Measurements from ENCODE around the gene NARF.

Gene NARF

DNA sequence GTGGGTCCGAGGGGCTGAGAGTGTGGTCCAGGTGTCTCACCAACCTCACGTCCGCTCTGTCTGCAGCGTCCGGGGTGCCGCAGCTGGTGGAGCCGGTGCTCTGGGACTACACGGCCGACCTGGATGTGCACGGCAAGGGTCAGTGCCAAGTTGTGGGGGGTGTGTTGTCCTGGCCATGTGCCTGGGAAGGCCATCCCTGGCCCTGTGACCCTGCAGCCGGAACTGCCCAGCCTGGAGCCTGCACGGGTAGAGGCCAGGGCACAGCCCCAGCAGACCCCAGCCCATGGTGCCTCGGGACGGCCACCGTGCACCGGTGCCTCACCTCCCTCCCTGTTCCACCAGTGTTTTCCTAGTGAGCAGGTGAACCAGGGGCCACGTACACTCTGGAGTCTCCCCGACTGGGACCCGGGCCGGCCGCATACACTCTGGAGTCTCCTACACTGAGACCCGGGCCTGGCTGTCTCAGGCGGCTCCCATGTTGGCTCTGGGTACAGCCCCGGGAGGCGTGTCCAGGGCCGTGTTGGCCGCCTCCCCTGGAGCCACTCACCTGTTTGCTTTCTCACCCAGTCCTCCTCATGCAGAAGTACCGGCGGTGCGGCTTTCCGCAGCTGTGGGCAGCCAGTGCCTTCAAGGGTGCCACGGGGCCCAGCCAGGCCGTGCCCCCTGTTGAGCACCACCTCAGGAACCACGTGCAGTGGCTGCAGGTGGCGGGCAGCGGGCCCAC lies 21.8 kb upstream of the NARF start:
- Histone ChIP-seq H3K9ac (ENCODE audit: low read length) (no peak overlapping the region), H3K4me1 (ENCODE audit: control insufficient read depth, insufficient read depth, low read length) (no peaks in the 10 kb centered on the region), H3K36me3 (ENCODE audit: control insufficient read depth, insufficient read depth, low read length) (peaks cover under 1% of the 10 kb centered on the region), H3K9me3 (ENCODE audit: control insufficient read depth, low read length) (no peaks in the 10 kb centered on the region), H3K4me3 (ENCODE audit: low read length) (no peak overlapping the region), H3K27me3 (ENCODE audit: control insufficient read depth, insufficient read depth, low read length) (no peaks in the 10 kb centered on the region)

DNA sequence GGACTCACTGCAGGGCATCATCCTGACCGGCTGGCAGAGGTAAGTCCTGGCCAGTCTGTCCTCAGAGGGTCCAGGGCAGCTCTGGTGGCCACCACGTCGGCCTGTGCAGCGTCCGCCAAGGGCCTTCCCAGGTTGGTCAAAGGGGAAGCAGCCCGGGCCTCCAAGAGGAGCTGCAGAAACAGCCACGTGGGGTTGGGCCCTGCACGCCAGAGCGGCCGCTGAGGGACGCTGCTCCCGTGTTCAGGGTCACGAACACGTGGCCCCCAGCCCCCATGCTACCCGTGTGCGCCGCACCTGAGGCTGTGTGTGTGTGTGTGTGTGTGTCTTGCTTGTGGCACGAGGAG lies 21.2 kb upstream of the NARF start:
- H3K27me3 ChIP-seq (ENCODE audit: control insufficient read depth, insufficient read depth, low read length), result no peaks in the 10 kb centered on the region
- no peaks in the 10 kb centered on the region for H3K4me1 ChIP-seq (ENCODE audit: control insufficient read depth, insufficient read depth, low read length)
- no peak overlapping the region for H3K4me3 ChIP-seq (ENCODE audit: low read length)
- H3K9me3 ChIP-seq (ENCODE audit: control insufficient read depth, low read length), result no peaks in the 10 kb centered on the region
- peaks cover 4% of the 10 kb centered on the region for H3K36me3 ChIP-seq (ENCODE audit: control insufficient read depth, insufficient read depth, low read length)
- H3K9ac ChIP-seq (ENCODE audit: low read length), result no peak overlapping the region

DNA sequence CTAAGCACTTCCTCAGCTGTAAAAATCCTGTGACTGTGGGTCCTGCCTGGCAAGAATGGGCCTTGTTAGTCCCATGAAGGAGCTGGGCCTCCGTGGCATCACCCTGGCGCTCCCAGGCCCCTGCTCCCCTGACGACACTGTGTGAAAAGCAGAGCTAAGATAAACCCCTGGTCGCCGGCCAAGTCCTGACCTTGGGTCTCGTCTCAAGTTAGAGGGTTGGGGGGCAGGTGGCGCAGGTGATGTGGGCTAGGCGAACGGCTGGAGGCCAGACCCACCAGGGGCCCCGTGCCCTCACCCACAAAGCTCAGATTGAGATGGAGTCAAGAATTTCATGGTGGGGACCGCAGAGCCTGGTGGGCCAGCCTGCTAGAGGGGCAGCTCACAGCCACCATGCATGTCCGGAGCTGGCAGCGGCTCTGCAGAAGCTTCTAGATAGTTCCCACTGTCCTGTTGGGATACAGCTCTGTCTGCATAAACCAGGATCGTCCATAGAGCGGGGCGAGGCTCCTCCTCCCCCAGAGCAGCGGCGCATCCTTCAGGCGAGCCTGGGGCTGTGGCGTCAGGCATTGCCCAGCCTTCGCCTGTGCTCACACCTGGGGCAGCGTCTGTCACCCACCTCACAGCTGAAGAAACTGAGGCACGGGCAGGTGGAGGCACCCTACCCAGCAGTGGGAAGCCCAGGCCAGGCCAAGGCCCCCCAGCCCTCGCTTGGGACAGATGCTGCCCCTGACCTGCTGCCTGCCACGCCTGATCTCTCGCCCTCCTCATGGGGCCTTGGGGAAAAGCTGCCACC lies 19.9 kb upstream of the NARF start:
- H3K9ac ChIP-seq (ENCODE audit: low read length), result no peak overlapping the region
- H3K4me3 ChIP-seq (ENCODE audit: low read length), result no peak overlapping the region
- H3K27me3 ChIP-seq (ENCODE audit: control insufficient read depth, insufficient read depth, low read length), result no peaks in the 10 kb centered on the region
- H3K36me3 ChIP-seq (ENCODE audit: control insufficient read depth, insufficient read depth, low read length), result peaks cover 4% of the 10 kb centered on the region
- H3K9me3 ChIP-seq (ENCODE audit: control insufficient read depth, low read length), result no peaks in the 10 kb centered on the region
- H3K4me1 ChIP-seq (ENCODE audit: control insufficient read depth, insufficient read depth, low read length), result no peaks in the 10 kb centered on the region

- Histone ChIP-seq H3K9me3 (ENCODE audit: control insufficient read depth, low read length) (no peaks in the 10 kb centered on the region), H3K36me3 (ENCODE audit: control insufficient read depth, insufficient read depth, low read length) (peaks cover 4% of the 10 kb centered on the region), H3K27me3 (ENCODE audit: control insufficient read depth, insufficient read depth, low read length) (no peaks in the 10 kb centered on the region), H3K9ac (ENCODE audit: low read length) (no peak overlapping the region), H3K4me1 (ENCODE audit: control insufficient read depth, insufficient read depth, low read length) (no peaks in the 10 kb centered on the region), H3K4me3 (ENCODE audit: low read length) (no peak overlapping the region)
Measured at GRCh38 chr17:82439194-82439828, 19.2 kb upstream of the NARF start.

- H3K27me3 ChIP-seq (ENCODE audit: control insufficient read depth, insufficient read depth, low read length), result no peaks in the 10 kb centered on the region
- no peak overlapping the region for H3K9ac ChIP-seq (ENCODE audit: low read length)
- no peaks in the 10 kb centered on the region for H3K4me1 ChIP-seq (ENCODE audit: control insufficient read depth, insufficient read depth, low read length)
- no peaks in the 10 kb centered on the region for H3K9me3 ChIP-seq (ENCODE audit: control insufficient read depth, low read length)
- H3K4me3 ChIP-seq (ENCODE audit: low read length), result no peak overlapping the region
- peaks cover 4% of the 10 kb centered on the region for H3K36me3 ChIP-seq (ENCODE audit: control insufficient read depth, insufficient read depth, low read length)
Measured at GRCh38 chr17:82439829-82440365, 18.6 kb upstream of the NARF start.

- Histone ChIP-seq H3K9me3 (ENCODE audit: control insufficient read depth, low read length) (no peaks in the 10 kb centered on the region), H3K4me1 (ENCODE audit: control insufficient read depth, insufficient read depth, low read length) (no peaks in the 10 kb centered on the region), H3K4me3 (ENCODE audit: low read length) (no peak overlapping the region), H3K27me3 (ENCODE audit: control insufficient read depth, insufficient read depth, low read length) (no peaks in the 10 kb centered on the region), H3K36me3 (ENCODE audit: control insufficient read depth, insufficient read depth, low read length) (peaks cover 4% of the 10 kb centered on the region), H3K9ac (ENCODE audit: low read length) (no peak overlapping the region)
Measured at GRCh38 chr17:82440469-82440981, 18.0 kb upstream of the NARF start.

- H3K4me1 ChIP-seq (ENCODE audit: control insufficient read depth, insufficient read depth, low read length), result no peaks in the 10 kb centered on the region
- no peak overlapping the region for H3K4me3 ChIP-seq (ENCODE audit: low read length)
- no peak overlapping the region for H3K9ac ChIP-seq (ENCODE audit: low read length)
- H3K27me3 ChIP-seq (ENCODE audit: control insufficient read depth, insufficient read depth, low read length), result no peaks in the 10 kb centered on the region
- peaks cover 4% of the 10 kb centered on the region for H3K36me3 ChIP-seq (ENCODE audit: control insufficient read depth, insufficient read depth, low read length)
- no peaks in the 10 kb centered on the region for H3K9me3 ChIP-seq (ENCODE audit: control insufficient read depth, low read length)
Measured at GRCh38 chr17:82440991-82441627, 17.4 kb upstream of the NARF start.

DNA sequence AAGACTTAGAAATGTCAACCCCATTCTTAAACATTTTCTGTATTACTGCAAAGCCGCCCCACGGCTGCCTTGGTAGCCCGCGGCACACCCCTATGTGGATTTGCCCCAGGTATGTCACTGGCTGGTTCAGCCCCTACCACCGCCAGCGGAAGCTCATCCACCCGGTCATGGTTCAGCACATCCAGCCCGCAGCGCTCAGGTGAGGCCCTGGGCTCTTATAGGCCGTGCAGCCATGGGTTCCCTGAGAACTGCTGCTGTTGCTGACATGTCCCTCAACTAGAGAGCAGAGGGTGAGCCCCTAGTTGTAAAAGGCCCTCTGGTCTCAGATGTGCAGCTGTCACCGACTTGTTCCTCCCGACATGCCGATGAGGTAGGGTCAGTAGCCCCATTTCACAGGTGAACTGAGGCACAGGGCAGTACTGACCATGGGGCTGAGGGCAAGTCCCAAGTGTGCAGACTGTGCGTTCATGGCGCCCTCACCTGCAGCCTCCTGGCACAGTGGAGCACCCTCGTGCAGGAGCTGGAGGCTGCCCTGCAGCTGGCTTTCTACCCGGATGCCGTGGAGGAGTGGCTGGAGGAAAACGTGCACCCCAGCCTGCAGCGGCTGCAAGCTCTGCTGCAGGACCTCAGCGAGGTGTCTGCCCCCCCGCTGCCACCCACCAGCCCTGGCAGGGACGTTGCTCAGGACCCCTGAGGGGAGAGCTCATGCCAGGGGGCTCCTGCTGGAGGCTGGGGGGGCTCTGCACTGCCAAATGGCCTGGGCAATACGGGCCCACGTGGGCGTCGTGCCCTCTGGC lies 16.7 kb upstream of the NARF start:
- Histone ChIP-seq H3K36me3 (ENCODE audit: control insufficient read depth, insufficient read depth, low read length) (peaks cover 4% of the 10 kb centered on the region), H3K9me3 (ENCODE audit: control insufficient read depth, low read length) (no peaks in the 10 kb centered on the region), H3K27me3 (ENCODE audit: control insufficient read depth, insufficient read depth, low read length) (no peaks in the 10 kb centered on the region), H3K9ac (ENCODE audit: low read length) (no peak overlapping the region), H3K4me1 (ENCODE audit: control insufficient read depth, insufficient read depth, low read length) (no peaks in the 10 kb centered on the region), H3K4me3 (ENCODE audit: low read length) (no peak overlapping the region)

DNA sequence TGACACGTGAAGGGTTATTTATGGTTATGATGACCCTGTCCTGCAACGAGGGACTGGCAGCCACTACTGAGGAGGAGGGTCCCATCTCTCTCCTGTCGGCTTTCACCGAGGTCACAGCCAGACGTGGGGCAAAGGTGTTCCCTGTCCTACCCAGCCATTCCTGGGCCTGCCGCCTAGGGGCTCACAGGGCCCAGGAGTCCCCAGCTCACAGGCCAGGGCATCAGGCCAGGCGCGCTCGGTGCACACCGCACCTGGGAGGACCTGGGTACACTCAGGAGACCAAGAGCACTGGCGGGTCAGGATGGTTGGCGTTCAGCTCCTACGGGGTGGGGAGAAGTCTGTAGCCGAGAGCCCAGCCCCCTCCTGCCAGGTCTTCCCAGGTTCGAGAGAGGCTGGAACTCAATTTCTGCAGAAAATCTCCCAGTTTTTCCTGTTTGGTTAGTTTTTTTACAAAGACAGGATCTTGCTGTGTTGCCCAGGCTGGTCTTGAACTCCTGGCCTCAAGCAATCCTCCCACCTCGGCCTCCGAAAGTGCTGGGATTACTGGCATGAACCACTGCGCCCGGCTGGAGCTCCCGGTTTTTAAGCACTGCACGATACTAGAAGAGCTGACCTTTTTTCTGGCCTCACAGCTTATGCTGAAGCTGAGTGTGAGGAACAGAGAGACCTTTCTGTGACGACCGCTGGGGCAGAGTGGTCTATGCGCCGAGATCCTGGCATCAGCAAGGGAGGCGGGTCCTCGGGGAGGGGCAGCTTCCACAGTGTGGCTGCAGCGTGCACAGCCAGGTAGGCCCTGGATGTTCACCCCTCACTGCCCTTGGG lies 15.7 kb upstream of the NARF start:
- Histone ChIP-seq H3K9ac (ENCODE audit: low read length) (no peak overlapping the region), H3K4me1 (ENCODE audit: control insufficient read depth, insufficient read depth, low read length) (no peaks in the 10 kb centered on the region), H3K27me3 (ENCODE audit: control insufficient read depth, insufficient read depth, low read length) (no peaks in the 10 kb centered on the region), H3K4me3 (ENCODE audit: low read length) (no peak overlapping the region), H3K9me3 (ENCODE audit: control insufficient read depth, low read length) (no peaks in the 10 kb centered on the region), H3K36me3 (ENCODE audit: control insufficient read depth, insufficient read depth, low read length) (peaks cover 4% of the 10 kb centered on the region)

DNA sequence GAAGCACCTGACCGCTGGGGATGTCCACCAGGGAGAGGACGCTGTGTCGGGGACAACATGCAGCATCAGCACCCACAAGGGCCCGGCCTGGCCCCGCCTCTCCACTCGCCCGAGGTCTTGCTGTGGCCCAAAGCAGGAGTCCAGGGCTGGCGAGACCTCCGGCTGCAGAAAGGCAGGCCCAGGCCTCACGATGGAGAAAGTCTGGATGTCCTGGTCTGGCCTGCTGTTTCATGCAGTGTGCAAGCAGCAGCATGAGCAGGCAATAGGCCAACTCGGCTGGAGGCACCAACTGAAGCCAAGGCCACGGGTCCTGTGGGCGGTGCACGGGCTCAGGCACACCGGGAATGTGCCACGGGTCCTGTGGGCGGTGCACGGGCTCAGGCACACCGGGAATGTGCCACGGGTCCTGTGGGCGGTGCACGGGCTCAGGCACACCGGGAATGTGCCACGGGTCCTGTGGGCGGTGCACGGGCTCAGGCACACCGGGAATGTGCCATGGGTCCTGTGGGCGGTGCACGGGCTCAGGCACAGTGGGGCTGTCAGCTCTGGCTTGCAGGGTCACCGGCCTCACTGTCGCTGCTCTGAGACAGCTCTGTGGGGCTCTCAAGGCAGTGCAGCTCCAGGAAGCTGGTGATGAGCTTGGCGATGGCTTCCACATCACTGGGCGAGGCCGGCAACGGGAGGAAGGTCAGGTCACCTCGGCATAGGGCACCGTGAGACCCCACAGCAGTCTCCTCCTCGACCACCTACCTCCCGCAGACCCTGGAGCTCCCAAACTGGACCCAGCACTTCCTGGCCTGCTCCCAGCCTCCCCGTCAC lies 14.9 kb upstream of the NARF start:
- H3K27me3 ChIP-seq (ENCODE audit: control insufficient read depth, insufficient read depth, low read length), result no peaks in the 10 kb centered on the region
- no peaks in the 10 kb centered on the region for H3K9me3 ChIP-seq (ENCODE audit: control insufficient read depth, low read length)
- H3K4me3 ChIP-seq (ENCODE audit: low read length), result no peak overlapping the region
- no peaks in the 10 kb centered on the region for H3K4me1 ChIP-seq (ENCODE audit: control insufficient read depth, insufficient read depth, low read length)
- peaks cover 4% of the 10 kb centered on the region for H3K36me3 ChIP-seq (ENCODE audit: control insufficient read depth, insufficient read depth, low read length)
- H3K9ac ChIP-seq (ENCODE audit: low read length), result no peak overlapping the region
